ENCODE results near the gene MDH2.

DNA sequence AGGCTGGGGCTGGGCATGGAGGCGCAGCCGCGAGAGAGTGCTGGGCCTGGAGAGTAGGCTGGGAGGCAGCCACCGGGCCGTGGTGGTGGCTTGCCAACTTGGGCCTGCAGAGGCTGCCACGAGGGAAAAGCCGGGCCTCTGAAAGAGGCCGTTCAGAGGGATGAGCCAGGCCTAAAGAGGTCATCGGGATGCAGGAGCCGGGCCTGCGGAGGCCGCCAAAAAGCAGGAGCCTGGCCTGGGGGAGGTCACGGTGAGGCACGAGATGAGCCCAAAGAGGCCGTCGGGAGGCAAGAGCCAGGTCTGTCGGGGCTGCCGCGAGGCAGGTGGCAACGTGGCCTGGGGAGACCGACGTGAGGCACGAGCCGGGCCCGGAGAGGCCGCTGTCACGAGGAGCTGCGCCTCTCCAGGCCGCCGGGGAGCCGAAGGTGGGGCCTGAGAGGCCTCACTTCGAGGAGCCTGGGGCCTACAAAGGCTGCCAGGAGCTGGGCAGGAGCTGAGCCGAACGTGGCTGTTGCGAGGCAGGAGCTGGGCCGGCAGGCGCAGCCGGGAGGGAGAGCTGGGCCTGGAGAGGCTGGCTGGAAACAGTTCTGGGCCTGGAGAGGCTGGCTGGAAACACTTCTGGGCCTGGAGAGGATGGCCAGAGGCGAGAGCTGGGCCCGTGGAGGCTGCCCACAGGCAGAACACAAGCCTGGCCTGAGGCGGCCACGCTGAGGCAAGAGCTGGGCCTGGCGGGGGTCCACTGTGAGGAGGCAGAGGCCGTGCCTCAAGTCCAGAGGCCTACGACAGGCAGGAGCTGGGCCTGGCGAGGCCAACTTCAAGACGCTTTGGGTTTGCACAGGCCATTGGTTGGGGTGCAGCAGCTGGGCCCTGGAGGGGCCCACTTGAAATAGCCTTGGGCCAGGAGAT lies 24.6 kb downstream of the MDH2 start:
- TF ChIP-seq GATA3 (IDR thresholded peaks at IDR 0.05; ENCODE audit: low read depth, low read length) (no peak), GATA2 (IDR thresholded peaks at IDR 0.05; ENCODE audit: low read depth, low read length) (no peak)
